ENCODE results near the gene SCYL3.
"Not testable (repeated sequence)": the region's sequence is repeated elsewhere in the genome, so short reads cannot be mapped to it uniquely, and the experiment has no call there.

Gene SCYL3

DNA sequence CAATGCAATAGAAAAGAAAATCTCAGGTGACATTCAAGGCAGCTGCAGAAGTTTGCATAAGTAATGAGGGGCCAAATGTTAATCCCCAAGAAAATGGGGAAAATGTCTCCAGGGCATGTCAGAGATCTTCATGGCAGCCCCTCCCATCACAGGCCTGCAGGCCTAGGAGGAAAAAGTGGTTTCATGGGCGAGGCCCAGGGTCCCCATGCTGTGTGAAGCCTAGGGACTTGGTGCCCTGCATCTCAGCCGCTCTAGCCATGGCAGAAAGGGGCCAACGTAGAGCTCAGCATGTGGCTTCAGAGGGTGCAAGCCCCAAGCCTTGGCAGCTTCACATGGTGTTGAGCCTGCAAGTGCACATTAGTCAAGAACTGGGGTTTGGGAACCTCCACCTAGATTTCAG lies 21.7 kb downstream of the SCYL3 start:
- DNase-seq, CTCF ChIA-PET, H3K27me3 Mint-ChIP-seq, H3K4me3 Mint-ChIP-seq, H3K27ac Mint-ChIP-seq, H3K4me1 Mint-ChIP-seq: not testable (repeated sequence)
- Mint-ChIP-seq H3K36me3 (peaks cover 86% of the 10 kb centered on the region), H3K9me3 (peaks cover 10% of the 10 kb centered on the region)

DNA sequence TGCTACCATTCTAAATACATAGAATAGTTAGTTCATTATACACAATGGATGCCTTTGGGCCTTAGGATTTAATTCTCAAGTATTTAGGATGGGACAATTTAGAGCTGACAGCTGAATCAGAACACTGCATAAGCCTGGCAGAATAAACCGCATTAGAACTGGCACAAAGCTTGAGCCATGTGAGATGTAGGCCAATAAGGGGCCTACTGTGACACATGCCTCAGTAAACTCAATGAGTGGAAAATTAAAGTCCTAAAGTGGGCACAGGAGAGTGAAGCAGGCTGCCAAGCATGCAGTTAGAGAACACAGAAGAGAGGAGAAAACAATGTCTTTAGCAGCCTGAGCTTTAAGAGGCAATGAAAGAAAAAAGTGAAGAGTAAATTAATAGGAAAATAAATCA lies 24.3 kb downstream of the SCYL3 start:
- Mint-ChIP-seq H3K9me3 (peaks cover 10% of the 10 kb centered on the region), H3K27me3 (no peaks in the 10 kb centered on the region), H3K4me1 (peaks cover 5% of the 10 kb centered on the region), H3K36me3 (peaks cover 88% of the 10 kb centered on the region), H3K27ac (no peak overlapping the region), H3K4me3 (no peak overlapping the region)
- DNase-seq, result no peak
- CTCF ChIA-PET, result no interaction called here

- Mint-ChIP-seq H3K27ac (no peak overlapping the region), H3K4me1 (peaks cover 4% of the 10 kb centered on the region), H3K9me3 (peaks cover 10% of the 10 kb centered on the region), H3K36me3 (peaks cover 88% of the 10 kb centered on the region), H3K4me3 (no peak overlapping the region), H3K27me3 (no peaks in the 10 kb centered on the region)
- DNase-seq, result no peak
- CTCF ChIA-PET, result no interaction called here
These were observed 24.7 kb downstream of the SCYL3 start for GRCh38 chr1:169868978-169869377.

- Mint-ChIP-seq H3K36me3 (peaks cover 82% of the 10 kb centered on the region), H3K27ac (no peak overlapping the region), H3K9me3 (peaks cover 3% of the 10 kb centered on the region), H3K4me1 (no peaks in the 10 kb centered on the region), H3K27me3 (no peaks in the 10 kb centered on the region), H3K4me3 (no peak overlapping the region)
- CTCF ChIA-PET, result no interaction called here
- no peak for DNase-seq
These were observed 26.6 kb downstream of the SCYL3 start for GRCh38 chr1:169867012-169867675.

DNA sequence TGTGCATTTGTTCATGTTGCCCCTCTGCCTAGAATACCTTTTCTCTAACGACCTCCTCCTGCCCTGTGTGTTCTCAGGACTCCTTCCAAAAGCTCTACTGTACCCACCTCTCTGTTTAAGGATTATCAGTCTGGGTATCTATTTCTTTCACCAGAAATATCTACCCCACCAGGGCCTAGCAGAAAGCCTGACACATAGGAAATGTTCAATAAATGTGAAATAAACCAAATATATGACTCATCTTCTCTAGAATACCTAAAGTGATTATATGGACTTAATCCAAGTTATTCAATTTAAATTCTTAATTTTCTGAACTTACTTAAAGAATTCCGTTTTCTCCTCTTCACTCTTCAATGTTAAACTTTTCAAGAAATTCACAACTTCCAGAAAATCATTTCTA lies 27.1 kb downstream of the SCYL3 start:
- no peak overlapping the region for H3K27ac Mint-ChIP-seq
- no peaks in the 10 kb centered on the region for H3K4me1 Mint-ChIP-seq
- H3K27me3 Mint-ChIP-seq, result no peaks in the 10 kb centered on the region
- CTCF ChIA-PET, result no interaction called here
- H3K4me3 Mint-ChIP-seq, result no peak overlapping the region
- H3K9me3 Mint-ChIP-seq, result peaks cover under 1% of the 10 kb centered on the region
- H3K36me3 Mint-ChIP-seq, result peaks cover 79% of the 10 kb centered on the region
- DNase-seq, result no peak

- H3K4me3 Mint-ChIP-seq, CTCF ChIA-PET: not testable (repeated sequence)
- peaks cover 75% of the 10 kb centered on the region for H3K36me3 Mint-ChIP-seq
These were observed 29.2 kb downstream of the SCYL3 start for GRCh38 chr1:169864531-169864930.

DNA sequence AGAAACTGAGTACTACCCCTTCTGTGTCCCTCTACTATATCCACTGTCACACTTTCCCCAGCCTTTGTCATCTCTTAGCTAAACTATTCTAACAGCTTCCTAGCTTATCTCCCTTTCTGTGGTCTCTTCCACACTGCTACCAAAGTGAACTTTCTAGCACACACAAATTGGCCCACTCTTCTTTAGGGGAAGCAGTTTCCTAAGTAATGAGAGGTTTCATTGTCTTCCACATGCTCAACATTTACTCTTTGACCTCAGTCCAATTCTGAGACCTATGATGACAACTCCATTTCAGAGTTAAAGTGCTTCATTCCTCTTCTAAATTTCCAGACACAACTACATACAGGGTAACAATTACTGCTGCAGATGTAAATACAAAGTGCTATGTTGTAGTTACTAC lies 32.9 kb downstream of the SCYL3 start:
- H3K27me3 Mint-ChIP-seq, result no peaks in the 10 kb centered on the region
- CTCF ChIA-PET, result no interaction called here
- peaks cover 4% of the 10 kb centered on the region for H3K4me1 Mint-ChIP-seq
- no peak overlapping the region for H3K4me3 Mint-ChIP-seq
- no peak overlapping the region for H3K27ac Mint-ChIP-seq
- H3K9me3 Mint-ChIP-seq, result no peaks in the 10 kb centered on the region
- H3K36me3 Mint-ChIP-seq, result peaks cover 58% of the 10 kb centered on the region
- DNase-seq, result no peak

More at GRCh38 chr1:169864531-169864930, 29.2 kb downstream of the SCYL3 start:
- not testable (repeated sequence) for H3K27ac Mint-ChIP-seq, H3K9me3 Mint-ChIP-seq, DNase-seq, H3K4me1 Mint-ChIP-seq, H3K27me3 Mint-ChIP-seq

GRCh38 chr1:169860187-169860586 lies 33.5 kb downstream of the SCYL3 start:
- H3K4me1 Mint-ChIP-seq, result peaks cover 4% of the 10 kb centered on the region
- CTCF ChIA-PET, result no interaction called here
- H3K9me3 Mint-ChIP-seq, result no peaks in the 10 kb centered on the region
- DNase-seq, result no peak
- H3K4me3 Mint-ChIP-seq, result no peak overlapping the region
- H3K27me3 Mint-ChIP-seq, result no peaks in the 10 kb centered on the region
- peaks cover 54% of the 10 kb centered on the region for H3K36me3 Mint-ChIP-seq
- H3K27ac Mint-ChIP-seq, result no peak overlapping the region

- peaks cover 56% of the 10 kb centered on the region for H3K36me3 Mint-ChIP-seq
- peaks cover 4% of the 10 kb centered on the region for H3K4me1 Mint-ChIP-seq
- DNase-seq, result no peak
- no peak overlapping the region for H3K4me3 Mint-ChIP-seq
- H3K27me3 Mint-ChIP-seq, result no peaks in the 10 kb centered on the region
- H3K27ac Mint-ChIP-seq, result no peak overlapping the region
- no peaks in the 10 kb centered on the region for H3K9me3 Mint-ChIP-seq
- CTCF ChIA-PET, result no interaction called here
These were observed 34.7 kb downstream of the SCYL3 start for GRCh38 chr1:169859001-169859400.

DNA sequence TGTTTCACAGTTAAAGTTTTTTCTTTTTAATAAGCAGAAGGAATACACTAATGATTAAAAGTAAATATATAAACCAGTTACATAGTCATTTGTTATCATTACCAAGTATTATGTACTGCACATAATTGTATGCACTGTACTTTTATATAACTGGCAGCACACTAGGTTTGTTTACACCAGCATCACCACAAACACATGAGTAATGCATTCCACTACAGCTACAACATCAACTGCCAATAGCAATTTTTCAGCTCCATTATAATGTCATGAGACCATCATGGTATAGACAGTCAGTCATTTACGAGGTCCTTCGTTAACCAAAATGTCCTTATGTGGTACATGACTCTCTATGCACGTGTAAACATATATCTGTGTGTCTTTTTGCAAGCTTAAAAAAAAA lies 35.2 kb downstream of the SCYL3 start:
- peaks cover 56% of the 10 kb centered on the region for H3K36me3 Mint-ChIP-seq

GRCh38 chr1:169853341-169853740 lies 40.4 kb downstream of the SCYL3 start:
- Mint-ChIP-seq H3K4me1 (no peaks in the 10 kb centered on the region), H3K4me3 (no peak overlapping the region), H3K27ac (no peak overlapping the region), H3K9me3 (no peaks in the 10 kb centered on the region), H3K36me3 (peaks cover 61% of the 10 kb centered on the region), H3K27me3 (no peaks in the 10 kb centered on the region)
- DNase-seq, result no peak
- CTCF ChIA-PET, result no interaction called here

More for the DNA sequence above, 35.2 kb downstream of the SCYL3 start:
- Mint-ChIP-seq H3K4me3 (no peak overlapping the region), H3K27ac (no peak overlapping the region), H3K4me1 (peaks cover 4% of the 10 kb centered on the region), H3K9me3 (no peaks in the 10 kb centered on the region), H3K27me3 (no peaks in the 10 kb centered on the region)
- CTCF ChIA-PET, result no interaction called here
- no peak for DNase-seq

DNA sequence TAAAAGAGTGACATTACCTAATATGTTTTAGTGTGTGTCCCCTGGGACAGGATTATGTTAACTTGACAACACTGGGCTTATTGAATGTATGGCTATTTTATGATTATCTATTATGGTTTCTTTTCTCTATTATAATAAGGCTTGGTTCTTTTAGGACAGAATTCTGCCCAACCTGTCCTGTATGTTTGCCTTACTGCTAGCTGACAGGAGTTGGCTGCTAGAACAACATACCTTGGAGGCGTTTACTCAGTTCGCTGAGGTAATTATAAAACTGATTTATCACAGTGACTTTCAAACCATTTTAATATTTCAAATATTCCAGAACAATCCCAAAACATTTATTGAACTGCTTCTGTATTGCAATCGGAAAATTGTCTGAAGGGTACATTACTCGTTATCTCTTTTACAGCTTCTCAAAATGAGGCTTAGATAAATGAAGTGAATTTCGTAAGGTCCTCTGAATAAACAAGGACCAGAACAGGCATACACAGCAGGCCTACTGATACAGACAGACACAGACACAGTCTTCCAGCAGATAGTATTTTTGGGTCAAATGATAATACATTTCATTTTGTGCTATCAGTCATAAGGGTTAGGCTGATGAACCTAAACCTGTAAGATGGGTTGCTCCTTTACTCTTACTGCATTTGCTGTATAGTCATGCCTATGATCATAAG lies 44.2 kb downstream of the SCYL3 start:
- H3K4me1 Mint-ChIP-seq, result peaks cover 13% of the 10 kb centered on the region
- no peak overlapping the region for H3K27ac Mint-ChIP-seq
- H3K36me3 Mint-ChIP-seq, result peaks cover 76% of the 10 kb centered on the region
- CTCF ChIA-PET, result no interaction called here
- no peaks in the 10 kb centered on the region for H3K27me3 Mint-ChIP-seq
- no peak overlapping the region for H3K4me3 Mint-ChIP-seq
- no peak for DNase-seq
- H3K9me3 Mint-ChIP-seq, result no peaks in the 10 kb centered on the region

DNA sequence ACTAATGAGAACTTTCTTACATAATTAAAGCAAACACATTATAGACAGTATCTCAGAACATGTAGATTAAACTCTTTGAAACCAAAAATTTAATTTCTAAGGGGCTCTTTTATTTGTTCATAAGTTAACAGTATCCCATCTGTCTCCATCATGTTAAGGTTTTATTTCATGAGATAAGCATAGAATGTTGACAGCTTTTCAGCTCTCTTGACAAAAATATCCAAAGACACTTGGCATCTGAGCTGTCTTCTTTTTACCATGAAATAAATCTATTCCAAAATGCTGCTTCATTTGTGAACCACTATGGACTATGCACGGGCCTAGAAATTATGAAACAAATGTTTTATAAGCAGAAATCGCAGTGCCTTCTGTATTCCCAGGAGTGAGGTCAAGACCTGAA lies 45.2 kb downstream of the SCYL3 start:
- Mint-ChIP-seq H3K27ac (no peak overlapping the region), H3K36me3 (peaks cover 75% of the 10 kb centered on the region), H3K9me3 (no peaks in the 10 kb centered on the region), H3K27me3 (no peaks in the 10 kb centered on the region), H3K4me1 (peaks cover 13% of the 10 kb centered on the region), H3K4me3 (no peak overlapping the region)
- CTCF ChIA-PET, result no interaction called here
- DNase-seq, result no peak

GRCh38 chr1:169844941-169845608 lies 48.6 kb downstream of the SCYL3 start:
- no peaks in the 10 kb centered on the region for H3K27me3 Mint-ChIP-seq
- no peak overlapping the region for H3K4me3 Mint-ChIP-seq
- H3K36me3 Mint-ChIP-seq, result peaks cover 80% of the 10 kb centered on the region
- peaks cover 13% of the 10 kb centered on the region for H3K4me1 Mint-ChIP-seq
- CTCF ChIA-PET, result no interaction called here
- DNase-seq, result no peak
- peak overlapping the region; percentile 28 for H3K27ac Mint-ChIP-seq
- H3K9me3 Mint-ChIP-seq, result peaks cover 2% of the 10 kb centered on the region

DNA sequence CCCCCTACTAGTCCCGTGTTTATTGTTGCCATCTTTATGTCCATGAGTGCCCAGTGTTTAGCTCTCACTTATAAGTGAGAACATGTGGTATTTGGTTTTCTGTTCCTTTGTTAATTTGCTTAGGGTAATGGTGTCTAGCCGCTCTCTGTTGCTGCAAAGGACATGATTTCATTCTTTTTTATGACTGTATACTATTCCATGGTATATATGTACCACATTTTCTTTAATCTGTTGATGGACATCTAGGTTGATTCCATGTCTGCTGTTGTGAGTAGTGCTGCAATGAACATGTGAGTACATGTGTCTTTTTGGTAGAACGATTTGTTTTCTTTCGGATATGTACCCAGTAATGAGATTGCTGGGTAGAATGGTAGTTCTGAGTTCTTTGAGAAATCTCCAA lies 54.8 kb downstream of the SCYL3 start:
- DNase-seq, result no peak
- H3K4me3 Mint-ChIP-seq, result no peak overlapping the region
- no peaks in the 10 kb centered on the region for H3K4me1 Mint-ChIP-seq
- peaks cover 17% of the 10 kb centered on the region for H3K9me3 Mint-ChIP-seq
- CTCF ChIA-PET, result no interaction called here
- no peaks in the 10 kb centered on the region for H3K27me3 Mint-ChIP-seq
- peaks cover 76% of the 10 kb centered on the region for H3K36me3 Mint-ChIP-seq
- H3K27ac Mint-ChIP-seq, result no peak overlapping the region

Data from activated naive CD4-positive, alpha-beta T cell treated with anti-CD3 and anti-CD28 coated beads, Interleukin-2, amount 10 ng/mL, durations not matched to agents 7 days and 5 days (primary cell).